ENCODE results near the gene RFC5.

GRCh38 chr12:118044577-118044976 lies 28.1 kb downstream of the RFC5 start:
- TF ChIP-seq, protein P1, sequence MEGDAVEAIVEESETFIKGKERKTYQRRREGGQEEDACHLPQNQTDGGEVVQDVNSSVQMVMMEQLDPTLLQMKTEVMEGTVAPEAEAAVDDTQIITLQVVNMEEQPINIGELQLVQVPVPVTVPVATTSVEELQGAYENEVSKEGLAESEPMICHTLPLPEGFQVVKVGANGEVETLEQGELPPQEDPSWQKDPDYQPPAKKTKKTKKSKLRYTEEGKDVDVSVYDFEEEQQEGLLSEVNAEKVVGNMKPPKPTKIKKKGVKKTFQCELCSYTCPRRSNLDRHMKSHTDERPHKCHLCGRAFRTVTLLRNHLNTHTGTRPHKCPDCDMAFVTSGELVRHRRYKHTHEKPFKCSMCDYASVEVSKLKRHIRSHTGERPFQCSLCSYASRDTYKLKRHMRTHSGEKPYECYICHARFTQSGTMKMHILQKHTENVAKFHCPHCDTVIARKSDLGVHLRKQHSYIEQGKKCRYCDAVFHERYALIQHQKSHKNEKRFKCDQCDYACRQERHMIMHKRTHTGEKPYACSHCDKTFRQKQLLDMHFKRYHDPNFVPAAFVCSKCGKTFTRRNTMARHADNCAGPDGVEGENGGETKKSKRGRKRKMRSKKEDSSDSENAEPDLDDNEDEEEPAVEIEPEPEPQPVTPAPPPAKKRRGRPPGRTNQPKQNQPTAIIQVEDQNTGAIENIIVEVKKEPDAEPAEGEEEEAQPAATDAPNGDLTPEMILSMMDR (IDR thresholded peaks at IDR 0.05), result no peak
- TF ChIP-seq POLR2A (IDR thresholded peaks at IDR 0.05), result no peak
